DOHH2 (cell line): Measurements from ENCODE around the gene PPL.

Source experiments
- CTCF ChIP-seq: fragments of 200-600 bp; sonication (generic); IDR thresholded peaks from one replicate; pipeline ENCODE4 v1.5.1; 2014; ENCODE audit warnings: antibody characterized with exemption, mild to moderate bottlenecking, low read depth, low read length; ENCODE audit not compliant: poor library complexity, severe bottlenecking
- EZH2phosphoT487 ChIP-seq: fragments of 200-600 bp; sonication (generic); IDR thresholded peaks from 2 replicates; pipeline ENCODE4 v1.6.1; 2017; ENCODE audit warnings: borderline replicate concordance, mild to moderate bottlenecking, antibody characterized with exemption, low read length, moderate library complexity, mixed read lengths

GRCh38 chr16:4869147-4869805, 67.7 kb downstream of the PPL start:
- TF ChIP-seq CTCF: no peak
- no peak for TF ChIP-seq EZH2phosphoT487
